ENCODE results near the gene HSD17B3. TPM values are rescaled to one million over a fixed set of nuclear protein-coding genes. Genes with fewer than 3 reads are reported as not detected.
"Not testable (repeated sequence)": the region's sequence is repeated elsewhere in the genome, so short reads cannot be mapped to it uniquely, and the experiment has no call there.

Gene HSD17B3
- total RNA-seq, 1 donor from 2014 or later: 1.3 TPM

DNA sequence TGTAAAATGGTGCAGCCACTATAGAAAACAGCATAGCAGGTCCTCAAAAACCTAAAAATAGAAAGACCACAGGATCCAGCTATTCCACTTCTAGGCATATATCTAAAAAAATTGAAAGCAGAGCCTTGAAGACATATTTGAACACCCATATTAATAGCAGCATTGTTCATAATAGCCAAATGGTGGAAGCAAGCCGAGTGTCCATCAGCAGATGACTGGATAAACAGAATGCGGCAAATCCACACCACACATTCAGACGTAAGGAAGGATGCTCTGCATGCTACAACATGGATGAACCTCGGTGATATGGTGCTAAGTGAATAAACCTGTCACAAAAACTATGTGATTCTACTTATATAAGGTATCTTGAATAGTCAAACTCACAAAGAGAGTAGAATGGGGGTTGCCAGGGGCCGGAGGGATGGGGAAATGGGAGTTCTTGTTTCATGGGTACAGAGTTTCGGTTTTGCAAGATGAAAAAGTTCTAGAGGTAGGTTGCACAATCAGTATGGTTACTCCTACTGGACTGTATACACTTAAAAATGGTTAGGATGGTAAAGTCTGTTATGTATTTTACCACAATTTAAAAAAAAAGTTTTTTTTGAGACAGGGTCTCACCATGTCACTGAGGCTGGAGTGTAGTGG is 17.1 kb upstream of the HSD17B3 start:
- no peak for DNase-seq (ENCODE audit: low spot score)

GRCh38 chr9:96317335-96317980 is 15.5 kb upstream of the HSD17B3 start:
- intact Hi-C loops (cut with DNase I): loop anchor here (5.0 to 10.0 kb wide), 2 partner anchors 85 to 593 kb away; no protein-coding TSS in a partner anchor

More for the DNA sequence above, 17.1 kb upstream of the HSD17B3 start:
- intact Hi-C loops (cut with DNase I): loop anchor here (5.0 to 10.0 kb wide), 2 partner anchors 87 to 594 kb away; no protein-coding TSS in a partner anchor

DNA sequence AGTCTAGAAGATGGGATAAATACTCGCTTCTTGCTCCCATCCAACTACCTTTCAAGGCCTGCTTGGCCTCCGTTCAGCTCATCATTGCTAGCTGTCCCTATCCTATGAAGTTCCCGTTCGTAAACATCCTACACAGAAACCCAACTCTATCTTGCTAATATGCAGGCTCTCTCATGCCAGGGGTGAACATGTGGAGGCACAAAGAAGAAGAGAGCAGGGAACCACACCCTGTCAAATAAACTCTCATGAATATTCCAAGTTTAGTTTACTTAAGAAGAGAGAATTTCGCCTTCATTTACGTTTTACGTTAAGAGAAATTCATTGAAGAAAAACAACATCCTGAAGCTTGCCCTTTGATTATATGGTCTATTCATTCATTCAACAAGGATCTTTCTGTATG is 7.9 kb upstream of the HSD17B3 start:
- no peak for DNase-seq (ENCODE audit: low spot score)
- intact Hi-C loops (cut with DNase I): loop anchor here (10.0 kb wide), 1 partner anchor 585 kb away; no protein-coding TSS in a partner anchor

More at GRCh38 chr9:96317335-96317980, 15.5 kb upstream of the HSD17B3 start:
- DNase-seq (ENCODE audit: low spot score): no peak

- DNase-seq (ENCODE audit: low spot score); intact Hi-C loops (cut with DNase I): not testable (repeated sequence)
These were observed 5.0 kb upstream of the HSD17B3 start for GRCh38 chr9:96306958-96307357.

DNA sequence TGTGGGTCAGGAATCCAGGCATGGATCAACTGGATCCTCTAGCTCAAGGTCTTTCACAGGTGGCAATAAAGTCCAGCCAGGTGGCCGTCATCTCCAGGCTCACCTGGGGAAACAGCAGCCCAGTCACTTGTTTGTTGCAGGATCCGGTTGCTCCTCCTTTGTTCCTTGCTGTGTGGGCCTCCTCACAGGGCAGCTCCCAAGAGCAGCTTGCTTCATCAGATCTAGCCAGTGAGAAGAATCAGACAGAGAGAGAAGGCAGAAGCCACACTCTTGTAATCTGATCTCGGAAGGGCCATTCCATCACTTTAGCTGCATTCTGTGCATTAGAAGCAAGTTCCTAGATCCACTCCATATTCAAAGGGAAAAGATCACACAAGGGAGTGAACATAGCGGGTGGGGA is 3.2 kb upstream of the HSD17B3 start:
- DNase-seq (ENCODE audit: low spot score): no peak
- intact Hi-C loops (cut with DNase I): no loop called here

DNA sequence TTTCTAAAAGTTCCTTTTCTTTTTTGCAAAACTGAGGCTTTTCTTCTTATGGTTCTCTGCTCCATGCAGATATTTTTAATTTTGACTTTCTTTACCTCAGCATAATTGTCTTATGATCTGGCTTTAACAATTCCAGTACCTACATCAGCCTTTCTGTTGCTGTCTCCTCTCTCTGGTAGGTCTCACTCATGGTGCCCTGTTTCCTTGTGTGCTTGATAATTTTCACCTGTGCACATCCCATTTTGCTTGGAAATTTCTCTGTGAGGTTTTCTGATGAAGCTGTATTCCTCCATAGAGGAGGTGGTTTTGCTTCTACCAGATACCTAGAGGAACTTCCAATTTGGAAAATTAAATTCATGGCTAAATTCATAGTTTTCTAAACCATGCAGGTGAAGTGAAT is 2.3 kb upstream of the HSD17B3 start:
- intact Hi-C loops (cut with DNase I): no loop called here
- DNase-seq (ENCODE audit: low spot score): no peak

DNA sequence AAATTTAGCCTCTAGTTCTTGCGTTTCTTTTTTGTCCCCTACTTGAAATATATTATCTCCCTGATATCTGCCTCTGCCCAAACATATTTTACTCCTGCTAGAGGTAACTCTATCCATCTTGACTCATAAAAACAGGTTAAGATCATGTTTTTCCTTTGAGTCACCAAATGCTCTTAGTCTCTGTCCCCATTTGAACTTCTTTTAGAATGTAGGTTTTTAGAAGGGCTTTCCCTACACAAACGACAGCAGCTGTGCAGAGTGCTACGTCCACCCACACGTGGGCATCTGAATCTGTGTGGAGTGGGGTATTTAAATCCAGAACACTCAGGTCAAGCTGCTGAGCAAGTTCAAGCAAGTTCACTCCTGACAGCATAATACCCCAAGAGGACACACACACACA is 2.2 kb downstream of the HSD17B3 start:
- intact Hi-C loops (cut with DNase I): no loop called here
- DNase-seq (ENCODE audit: low spot score): no peak

DNA sequence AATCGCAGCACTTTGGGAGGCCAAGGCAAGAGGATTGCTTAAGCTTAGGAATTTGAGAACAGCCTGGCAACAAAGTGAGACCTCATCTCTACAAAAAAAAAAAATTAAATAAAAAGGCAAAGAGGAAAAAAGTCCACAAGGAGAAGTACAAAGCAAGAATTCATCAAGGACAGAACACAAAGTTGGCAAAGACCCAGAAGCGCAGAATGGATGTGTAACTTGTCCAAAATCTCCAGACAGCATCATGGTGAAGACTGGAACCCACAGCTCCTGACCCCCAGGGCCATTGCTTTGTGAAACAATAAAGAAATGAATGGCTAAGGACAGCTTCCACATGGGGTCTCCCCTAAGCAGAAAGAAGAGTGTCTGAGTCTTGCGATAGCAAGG is 7.8 kb downstream of the HSD17B3 start:
- no peak for DNase-seq (ENCODE audit: low spot score)
- intact Hi-C loops (cut with DNase I): no loop called here

DNA sequence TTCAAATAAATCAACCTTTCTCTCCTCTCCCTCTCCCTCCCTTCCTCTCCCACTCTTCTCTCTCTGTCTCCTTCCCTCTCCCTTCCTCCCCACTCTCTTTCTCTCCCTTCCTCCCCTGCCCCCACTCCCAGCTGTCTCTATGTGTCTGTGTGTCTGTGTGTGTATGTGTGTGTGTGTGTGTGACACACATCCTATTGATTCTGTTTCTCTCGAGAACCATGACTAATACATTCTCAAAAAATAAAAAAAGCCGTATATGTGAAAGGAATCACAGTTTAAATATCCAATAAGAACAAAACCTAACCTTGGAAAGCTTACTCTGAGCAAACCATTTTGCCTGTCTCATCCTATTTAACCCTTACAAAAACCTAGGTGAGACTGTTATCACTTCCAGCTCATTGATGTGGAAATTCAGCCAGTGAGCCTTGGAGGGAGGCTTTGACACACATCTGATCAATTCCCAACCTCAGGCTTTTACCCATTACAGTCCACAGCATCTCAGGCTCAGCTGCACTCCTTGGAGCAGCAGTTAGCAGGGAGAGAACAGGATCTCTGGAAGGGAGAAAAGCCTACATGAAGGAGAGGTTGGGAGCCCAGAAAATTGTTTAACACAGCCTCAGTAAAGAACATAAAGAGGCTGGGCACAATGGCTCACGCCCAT is 8.3 kb downstream of the HSD17B3 start:
- intact Hi-C loops (cut with DNase I): no loop called here
- no peak for DNase-seq (ENCODE audit: low spot score)

GRCh38 chr9:96289392-96289791 is 12.6 kb downstream of the HSD17B3 start:
- no peak for DNase-seq (ENCODE audit: low spot score)
- intact Hi-C loops (cut with DNase I): no loop called here

DNA sequence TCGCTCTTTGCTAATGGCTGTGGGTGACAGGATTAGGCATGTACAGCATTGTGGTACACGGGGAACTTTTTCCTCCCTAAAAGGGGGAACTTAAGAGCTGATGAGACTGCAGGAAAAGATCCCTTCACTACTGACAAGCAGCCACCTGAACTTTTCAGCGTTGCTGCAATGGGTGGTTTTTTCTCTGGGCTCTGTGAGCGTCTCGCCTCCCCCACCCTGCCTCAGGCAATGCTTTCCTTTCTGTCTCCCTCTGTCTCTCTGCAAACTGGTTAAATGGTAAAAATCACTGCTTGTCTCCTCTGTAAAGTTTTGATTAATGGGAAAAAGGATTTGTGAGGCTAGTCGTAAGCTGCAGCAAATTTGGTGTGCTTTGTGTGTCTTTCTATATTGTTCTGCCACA is 20.3 kb downstream of the HSD17B3 start:
- DNase-seq (ENCODE audit: low spot score): no peak
- intact Hi-C loops (cut with DNase I): no loop called here

GRCh38 chr9:96279932-96280331 is 22.0 kb downstream of the HSD17B3 start:
- intact Hi-C loops (cut with DNase I): no loop called here
- no peak for DNase-seq (ENCODE audit: low spot score)

DNA sequence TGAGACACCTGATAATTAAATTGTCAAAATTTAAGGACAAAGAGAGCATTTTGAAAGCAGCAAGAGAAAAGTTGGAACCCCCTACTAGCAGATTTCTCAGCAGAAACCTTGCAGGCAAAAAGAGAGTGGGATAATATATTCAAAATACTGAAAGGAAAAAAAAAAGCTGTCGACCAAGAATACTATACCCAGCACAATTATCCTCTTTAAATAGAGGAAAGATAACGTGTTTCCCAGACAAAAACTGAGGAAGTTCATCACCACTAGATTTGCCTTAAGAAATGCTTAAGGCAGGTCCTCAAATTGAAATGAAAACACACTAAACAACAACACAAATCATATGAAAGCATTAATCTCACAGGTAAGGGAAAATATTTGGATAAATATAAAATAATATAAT is 27.0 kb downstream of the HSD17B3 start:
- intact Hi-C loops (cut with DNase I): no loop called here
- no peak for DNase-seq (ENCODE audit: low spot score)

GRCh38 chr9:96270236-96270744 is 31.7 kb downstream of the HSD17B3 start:
- no peak for DNase-seq (ENCODE audit: low spot score)
- intact Hi-C loops (cut with DNase I): no loop called here

DNA sequence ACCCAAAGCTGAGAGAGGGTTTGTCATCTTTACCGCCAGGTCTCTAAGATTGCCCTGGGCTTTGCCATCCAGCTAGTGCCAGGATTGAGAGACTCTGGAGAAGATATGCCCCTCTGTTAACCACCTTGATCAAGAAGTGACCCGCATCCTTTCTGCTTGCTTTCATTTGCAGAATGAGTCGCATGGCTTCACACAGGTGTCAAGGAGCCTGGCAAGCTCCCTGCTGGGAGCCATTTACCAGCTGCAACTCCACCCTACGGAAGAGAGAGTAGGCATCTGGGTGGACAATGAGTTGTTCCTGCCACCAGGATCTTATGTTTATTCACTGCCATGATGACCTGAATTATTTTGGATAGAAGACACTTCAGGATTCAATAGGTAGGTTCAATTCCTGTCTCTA is 43.0 kb downstream of the HSD17B3 start:
- no peak for DNase-seq (ENCODE audit: low spot score)
- intact Hi-C loops (cut with DNase I): no loop called here

- intact Hi-C loops (cut with DNase I): no loop called here
- DNase-seq (ENCODE audit: low spot score): no peak
These were observed 45.2 kb downstream of the HSD17B3 start for GRCh38 chr9:96256800-96257199.

GRCh38 chr9:96255698-96256097 is 46.3 kb downstream of the HSD17B3 start:
- intact Hi-C loops (cut with DNase I): no loop called here

GRCh38 chr9:96253059-96253696 is 48.8 kb downstream of the HSD17B3 start:
- intact Hi-C loops (cut with DNase I): no loop called here

More at GRCh38 chr9:96255698-96256097, 46.3 kb downstream of the HSD17B3 start:
- no peak for DNase-seq (ENCODE audit: low spot score)

DNA sequence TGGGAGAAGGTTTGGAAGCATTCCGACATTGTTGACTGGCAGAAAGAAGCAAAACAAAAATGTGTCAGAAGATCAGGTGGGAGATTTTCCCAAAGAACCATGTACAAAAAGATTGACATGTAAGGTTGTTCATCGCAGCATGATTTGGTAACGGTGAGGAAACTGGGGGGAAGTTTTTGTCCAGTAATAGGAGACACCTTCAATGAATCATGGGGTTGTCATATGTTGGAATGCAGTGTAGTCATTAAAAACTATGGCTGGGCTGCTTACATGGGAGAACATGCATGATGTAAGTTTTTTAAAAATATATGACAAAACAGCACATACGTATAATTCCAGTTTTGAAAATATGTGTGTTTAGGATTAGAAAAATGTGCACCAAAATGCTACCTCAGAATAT is 50.5 kb downstream of the HSD17B3 start:
- intact Hi-C loops (cut with DNase I): no loop called here
- DNase-seq (ENCODE audit: low spot score): no peak

More at GRCh38 chr9:96253059-96253696, 48.8 kb downstream of the HSD17B3 start:
- no peak for DNase-seq (ENCODE audit: low spot score)

DNA sequence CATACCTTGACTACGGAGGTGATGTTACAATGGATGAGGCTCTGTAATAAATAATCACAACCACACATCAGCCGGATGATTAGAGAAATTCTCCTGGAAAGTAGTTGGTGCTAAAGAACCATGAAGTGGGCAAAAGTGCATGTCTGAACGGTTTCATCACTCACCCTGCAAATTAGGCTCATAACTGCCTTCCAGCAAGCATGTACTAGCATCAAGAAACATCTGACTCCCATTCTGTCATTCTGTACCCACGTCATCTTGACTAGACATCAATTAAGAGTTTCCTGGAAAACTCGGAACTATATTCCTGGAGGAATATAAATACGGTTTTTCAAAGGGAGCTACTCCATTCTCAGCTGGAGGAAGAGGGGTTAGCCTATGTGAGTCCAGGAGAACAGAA is 52.2 kb downstream of the HSD17B3 start:
- intact Hi-C loops (cut with DNase I): no loop called here
- no peak for DNase-seq (ENCODE audit: low spot score)

All from cardiac septum (tissue), 1 donor.